LoVo (cell line): Measurements from ENCODE around the gene SHQ1.
A peak's percentile ranks its signal among the peaks of the same experiment; 100 is the strongest.

Experiments used
- DNase-seq: peaks from one replicate; pipeline ENCODE4 v3.0.0-alpha.2; 2016; ENCODE audit warnings: low spot score

The SHQ1 gene

DNA sequence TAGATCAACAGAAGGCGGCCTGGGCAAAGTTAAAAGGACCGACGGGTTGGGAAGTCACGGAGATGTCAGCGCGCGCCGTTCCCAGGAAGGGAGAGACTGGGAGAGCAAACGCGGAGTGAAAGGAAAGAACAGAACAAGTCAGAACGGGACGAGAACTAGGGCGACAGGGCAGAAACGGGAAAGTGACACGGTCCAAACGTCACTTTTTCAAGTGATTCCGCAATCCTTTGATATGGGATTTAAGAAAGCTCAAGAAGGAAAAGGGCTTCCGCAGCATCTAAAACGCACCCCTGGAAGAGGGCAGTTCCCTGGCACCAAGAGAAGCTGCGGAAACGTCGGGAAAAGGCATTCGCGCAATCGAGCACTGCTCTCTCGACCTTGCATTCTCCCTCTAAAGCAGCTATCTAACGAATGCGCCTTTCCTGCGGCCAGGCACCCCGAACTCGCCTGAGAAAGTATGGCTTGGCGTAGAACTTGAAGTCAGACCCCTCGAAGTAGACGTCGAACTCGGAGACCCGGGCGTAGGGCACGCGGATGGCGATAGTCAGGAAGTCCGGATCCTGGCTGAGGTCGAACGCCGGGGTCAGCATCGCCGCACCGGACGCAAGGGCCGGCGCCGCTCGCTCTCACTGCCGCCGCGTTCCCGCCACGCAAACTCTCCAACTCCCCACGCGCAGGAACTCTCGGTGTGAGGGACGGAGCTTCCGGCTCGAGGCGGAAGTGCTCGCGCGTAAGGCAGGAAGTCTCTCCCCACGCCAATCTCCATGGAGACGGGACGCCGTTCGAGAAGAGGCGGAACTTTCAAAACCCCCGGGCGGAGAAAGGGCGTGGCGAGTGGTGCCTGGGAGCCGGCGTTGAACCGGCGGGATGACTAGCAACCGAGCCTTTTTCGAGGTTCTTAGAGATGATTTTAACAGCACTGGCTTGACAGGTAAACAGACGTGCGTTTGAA is at the start of gene SHQ1:
Gene SHQ1 (minus strand): TSS at position 695 of the 952 bp plus-strand sequence. CDS start 105 bp downstream, at position 590.
- peak; percentile 92 for DNase-seq

DNA sequence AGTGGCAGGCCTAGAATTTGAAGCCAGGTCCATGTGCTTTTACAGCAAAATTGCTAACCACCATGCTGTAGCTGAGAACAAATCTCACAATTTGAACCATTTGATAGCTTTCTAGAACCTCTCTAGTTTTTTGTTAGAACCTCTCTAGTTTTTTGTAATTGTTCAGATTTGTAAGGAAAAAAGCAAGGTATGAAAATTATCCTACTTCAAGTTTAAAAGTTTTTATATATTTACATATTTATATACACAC is 49.4 kb upstream of the SHQ1 start:
- DNase-seq = no peak

DNA sequence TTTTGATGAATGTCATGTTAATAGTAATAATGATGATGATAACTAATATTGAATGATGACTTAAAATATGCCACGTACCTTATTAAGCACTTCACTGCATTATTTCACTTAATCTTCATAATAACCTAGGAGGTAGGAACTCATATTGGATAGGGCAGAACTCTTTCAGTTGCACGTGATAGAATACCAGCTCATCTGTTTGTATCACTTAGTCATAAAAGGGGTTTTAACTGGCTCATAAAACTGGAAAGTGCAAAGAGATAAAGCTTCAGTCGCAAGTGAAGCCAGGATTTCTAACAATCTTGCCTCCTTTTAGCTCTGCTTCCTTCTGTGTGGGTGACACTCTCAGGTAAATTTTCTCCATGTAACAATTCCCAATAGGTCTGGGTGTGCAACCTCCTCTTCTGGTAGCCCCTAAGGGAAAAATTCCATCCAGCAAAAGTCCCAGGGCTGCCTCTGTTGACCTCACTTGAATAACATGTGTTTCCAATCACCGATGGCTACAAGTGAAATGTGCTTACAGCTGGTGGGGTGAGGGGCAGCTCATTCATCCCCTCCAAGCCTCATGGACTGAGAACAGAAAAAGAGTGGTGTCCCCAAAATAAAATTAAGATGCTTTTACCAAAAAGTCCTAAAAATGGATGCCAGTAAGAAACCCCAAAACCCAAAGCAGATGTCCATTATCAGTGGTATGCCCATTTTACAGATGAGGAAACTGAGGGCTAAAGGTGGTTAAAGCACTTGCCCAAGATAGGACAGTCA is 48.9 kb upstream of the SHQ1 start:
- DNase-seq = no peak

DNA sequence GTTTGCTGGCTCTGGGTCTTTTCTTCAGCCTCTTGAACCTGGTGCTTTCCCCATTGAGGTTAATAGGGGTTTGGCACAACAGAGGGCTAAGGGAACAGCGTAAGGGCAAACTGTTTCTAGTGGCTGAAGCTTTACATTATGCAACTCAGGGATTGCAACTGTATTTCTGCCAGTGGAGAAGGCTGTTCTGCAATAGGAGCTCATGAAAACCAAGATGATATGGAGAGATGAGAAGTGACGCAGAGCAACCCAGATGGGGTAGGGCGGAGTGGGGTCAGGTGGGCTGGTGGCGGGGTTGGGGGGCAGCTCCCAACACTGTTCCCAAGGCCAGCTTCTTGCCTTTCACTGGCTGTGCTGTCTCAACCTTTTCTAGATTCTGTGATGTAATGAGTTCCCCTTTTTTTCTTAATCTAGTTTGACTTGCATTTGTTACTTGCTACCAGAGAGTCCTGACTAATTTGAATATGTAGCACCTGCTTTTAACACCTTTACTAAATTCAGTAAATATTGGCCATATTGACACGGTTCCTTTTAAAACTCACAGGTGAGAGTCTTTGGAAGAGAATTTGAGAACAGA is 46.8 kb upstream of the SHQ1 start:
- no peak for DNase-seq

DNA sequence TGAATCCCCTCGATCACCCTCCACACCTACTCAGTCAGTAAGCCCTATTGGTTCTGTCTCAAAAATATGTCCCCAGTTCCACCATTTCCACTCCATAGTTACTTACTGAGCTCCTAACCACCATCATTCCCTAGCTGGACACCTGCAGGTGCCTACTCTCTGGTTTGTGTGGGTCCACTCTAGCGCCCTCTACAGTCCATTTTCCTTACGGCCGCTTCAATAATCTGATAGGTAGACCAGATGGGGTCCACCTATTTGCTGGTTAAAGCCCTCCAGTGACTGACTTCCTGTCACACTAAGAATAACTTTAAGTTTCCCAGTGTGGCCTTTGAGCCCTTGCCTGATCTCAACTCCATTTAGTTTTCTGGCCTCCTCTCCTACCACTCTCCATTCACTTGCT is 44.6 kb upstream of the SHQ1 start:
- no peak for DNase-seq

DNA sequence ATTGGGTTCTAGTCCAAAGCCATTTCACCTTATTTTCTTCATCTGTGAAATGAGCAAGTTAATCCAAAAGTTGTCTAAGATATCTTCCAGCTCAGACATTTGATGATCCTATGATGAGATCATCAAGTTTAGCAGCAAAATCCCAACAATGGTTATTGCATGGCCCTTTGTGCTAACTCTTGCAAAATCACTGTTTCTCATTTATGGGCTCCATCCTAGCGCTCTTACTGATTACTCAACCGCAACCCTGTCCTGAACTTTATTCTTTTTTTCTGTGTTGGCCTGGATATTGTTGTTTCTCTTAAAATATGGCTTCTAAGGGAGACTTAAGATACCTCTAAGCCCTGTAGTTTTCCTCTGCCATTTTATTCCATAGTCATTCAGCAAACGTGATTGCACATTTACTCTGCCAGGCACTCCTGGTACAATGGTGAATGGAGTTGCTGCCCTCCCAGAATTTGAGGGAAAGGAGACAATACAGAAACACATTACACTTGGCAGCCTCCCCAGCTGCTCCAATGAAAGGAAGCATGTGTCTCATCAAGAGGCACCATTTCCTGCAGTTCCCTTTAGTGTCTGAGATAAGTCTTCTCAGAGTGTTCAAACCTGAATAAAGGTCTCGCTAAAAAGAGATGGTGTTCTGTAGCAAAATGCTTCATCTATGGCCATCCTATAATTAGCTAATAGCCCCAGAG is 44.0 kb upstream of the SHQ1 start:
- DNase-seq = no peak

DNA sequence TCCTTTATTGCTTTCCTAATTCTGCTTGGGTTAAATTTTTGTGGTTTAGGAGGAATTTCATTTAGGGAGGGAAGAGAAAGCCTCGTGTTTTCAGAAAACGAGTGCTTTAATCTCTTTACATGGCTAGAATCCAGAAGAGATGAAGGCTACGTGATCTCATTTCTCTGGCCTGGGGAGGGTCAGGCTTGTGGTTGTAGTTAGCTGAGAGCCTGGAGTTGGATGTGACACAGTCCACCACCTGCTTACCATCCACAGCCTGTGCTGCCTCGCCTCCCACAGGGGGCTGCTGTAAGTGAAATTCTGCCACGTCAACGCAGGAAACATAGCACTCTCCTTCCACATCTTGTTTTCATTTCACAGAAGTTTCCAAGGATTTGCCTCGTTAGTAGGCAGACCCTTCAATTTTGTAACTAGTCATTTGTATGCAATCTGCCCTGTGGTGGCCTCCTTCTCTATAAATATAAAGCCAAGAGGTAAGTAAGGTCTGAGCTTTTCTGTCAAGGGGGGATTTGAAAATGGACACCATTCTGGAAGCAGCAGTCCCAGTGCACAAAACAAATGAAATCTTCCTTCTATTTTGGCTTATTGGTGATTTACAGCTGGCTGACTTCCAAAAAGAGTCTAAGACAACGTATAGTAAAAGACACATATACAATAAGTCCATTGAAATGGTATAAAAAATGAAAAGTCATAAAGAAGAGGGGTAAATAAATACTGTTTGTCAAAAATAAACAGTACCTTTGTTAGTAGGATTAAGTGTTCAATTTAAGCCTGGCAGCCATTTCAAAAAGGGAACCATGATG is 43.0 kb upstream of the SHQ1 start:
- peak; percentile 47 for DNase-seq

DNA sequence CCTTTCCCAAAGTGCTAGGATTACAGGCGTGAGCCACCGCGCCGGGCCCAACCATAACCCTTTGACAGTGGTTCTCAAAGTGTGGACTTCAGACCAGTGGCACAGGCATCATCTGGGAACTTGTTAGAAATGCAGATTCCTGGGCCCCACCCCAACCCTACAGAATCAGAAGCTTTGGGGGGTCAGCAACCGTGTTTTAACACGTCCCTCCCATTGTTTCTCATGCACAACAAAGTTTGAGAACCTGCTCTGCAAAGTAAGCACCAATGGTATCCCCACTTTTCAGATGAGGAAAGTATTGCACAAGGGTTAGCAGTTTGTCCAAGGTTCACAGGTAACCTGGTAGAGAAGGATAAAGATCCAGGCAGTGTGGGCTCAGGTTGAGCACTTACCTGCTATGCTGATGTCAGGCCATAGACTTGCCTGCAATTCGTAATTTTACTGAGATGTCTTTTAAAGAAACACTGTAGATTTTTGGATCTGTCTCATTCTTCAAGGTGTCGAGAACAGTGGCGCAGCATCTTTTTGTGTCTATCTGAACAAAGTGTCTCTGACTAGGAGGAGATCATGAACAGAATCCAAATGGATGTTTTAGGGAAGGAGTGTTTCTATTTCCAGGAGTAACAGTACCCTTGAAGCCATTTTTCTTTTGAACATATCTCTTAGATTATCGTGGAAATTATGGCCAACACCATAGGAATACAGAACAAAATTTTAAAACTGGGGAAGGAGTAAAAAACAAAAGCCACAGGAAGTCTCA is 42.1 kb upstream of the SHQ1 start:
- no peak for DNase-seq

DNA sequence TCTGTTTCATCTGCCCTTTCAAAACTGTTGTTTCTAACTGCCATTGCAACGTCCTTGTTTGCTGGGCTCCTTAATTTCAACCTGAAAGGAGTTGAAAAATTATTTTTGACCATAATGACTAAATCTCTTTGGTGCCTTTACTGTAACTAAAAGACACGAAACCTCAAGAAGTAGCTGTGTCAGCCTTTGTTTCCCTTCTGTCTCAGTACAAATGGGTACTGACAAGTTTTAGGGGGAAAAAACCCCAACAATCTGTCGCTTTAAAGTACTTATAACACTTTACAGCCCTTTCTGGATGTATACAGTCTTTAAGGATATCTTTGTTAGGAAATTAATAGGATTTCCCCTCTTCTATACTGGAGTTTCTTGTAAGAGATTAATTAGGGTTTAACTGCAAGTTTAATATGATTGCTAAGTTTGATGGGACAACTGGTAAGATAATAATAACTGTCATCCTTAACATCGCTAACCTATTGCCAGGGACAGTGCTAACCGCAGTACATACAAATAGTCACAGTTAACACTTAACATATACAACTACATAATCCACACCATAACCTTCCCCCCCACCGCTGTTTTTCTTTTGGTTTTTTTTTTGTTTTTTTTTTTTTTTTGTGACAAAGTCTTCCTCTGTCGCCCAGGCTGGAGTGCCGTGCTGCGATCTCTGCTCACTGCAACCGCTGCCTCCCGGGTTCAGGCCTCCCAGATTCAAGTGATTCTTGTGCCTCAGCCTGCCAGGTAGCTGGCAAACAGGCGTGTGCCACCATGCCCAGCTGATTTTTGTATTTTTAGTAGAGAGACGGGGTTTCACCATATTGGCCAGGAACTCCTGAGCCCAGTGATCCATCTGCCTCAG is 41.3 kb upstream of the SHQ1 start:
- DNase-seq = no peak

DNA sequence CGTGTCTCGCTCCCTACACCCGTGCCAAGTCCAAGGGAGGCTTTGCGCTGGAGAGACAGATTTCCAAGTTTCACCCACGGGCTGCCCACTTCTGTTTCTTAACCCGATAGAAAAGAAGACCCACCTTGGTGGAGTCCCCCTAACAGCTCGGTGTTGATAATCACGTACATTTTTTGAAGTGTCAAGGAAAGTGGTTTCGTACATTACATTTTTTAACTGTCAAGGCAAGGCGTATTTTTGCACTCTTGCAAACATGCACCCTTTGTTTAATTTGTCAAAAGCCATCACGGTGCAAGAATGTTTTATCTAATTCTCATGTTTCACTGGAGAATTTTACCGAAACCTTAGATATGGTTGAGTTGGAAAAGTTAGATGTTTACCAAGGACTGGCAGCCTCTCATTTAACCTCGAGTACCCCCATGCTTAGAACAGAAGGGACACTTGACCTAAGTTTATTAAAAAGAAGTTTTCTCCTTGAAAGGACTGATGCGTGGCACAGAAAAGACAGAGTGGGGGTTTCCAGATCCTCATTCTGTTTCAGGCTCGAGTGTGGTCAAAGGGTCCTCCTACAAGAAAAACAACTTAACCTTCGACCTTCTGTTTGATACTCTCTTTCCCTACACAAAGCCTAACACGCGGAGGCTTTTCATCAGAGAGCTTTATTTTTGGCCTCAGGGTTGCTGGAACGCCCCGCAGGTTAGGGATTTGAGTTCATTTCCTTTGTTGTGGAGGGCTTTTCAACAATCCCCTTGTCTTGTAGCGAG is 40.5 kb upstream of the SHQ1 start:
- no peak for DNase-seq

DNA sequence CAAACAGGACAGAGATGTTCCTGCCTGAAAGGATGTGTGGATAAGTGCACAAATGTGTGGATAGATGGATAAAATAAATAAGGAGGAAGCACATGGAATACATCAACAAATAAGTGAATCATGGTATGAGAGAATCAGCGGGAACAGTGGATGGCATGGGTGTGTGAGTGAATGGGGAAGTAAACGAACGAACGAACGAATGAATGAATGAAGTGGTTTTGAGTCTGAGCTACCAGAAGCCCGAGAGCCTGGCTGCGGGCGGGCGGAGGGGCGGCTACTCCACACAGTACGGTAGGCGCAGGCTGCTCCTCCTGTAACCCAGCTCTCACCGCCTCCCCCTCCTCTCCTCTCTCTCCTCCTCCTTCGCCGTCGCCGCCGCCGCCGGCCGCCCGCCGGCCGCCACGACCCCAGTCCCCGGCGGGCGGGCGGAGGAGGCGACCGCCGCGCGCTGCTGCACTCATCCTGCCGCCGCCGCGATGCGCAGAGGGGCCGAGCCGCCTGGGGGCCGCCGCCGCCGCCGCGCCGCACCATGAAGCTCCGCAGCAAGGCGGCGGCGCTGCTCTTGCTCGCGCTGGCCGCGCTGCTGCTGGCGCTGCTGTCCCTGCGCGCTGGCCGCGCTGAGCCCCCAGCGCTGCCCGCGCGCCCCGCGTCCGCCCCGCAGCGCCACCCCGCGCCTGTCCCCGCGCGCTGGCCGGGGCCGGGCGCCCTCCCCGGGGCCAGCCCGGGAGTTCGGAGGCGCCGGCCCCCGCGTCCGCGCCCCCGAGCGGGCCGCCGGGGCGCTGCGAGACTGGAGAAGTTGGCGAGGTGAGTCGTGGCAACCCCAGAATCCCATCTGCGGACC is 39.7 kb upstream of the SHQ1 start, which contains the start of gene GXYLT2:
Gene GXYLT2 (plus strand): TSS at position 342 of the 841 bp plus-strand sequence. CDS start 188 bp downstream, at position 530.
- DNase-seq = peak; percentile 70

DNA sequence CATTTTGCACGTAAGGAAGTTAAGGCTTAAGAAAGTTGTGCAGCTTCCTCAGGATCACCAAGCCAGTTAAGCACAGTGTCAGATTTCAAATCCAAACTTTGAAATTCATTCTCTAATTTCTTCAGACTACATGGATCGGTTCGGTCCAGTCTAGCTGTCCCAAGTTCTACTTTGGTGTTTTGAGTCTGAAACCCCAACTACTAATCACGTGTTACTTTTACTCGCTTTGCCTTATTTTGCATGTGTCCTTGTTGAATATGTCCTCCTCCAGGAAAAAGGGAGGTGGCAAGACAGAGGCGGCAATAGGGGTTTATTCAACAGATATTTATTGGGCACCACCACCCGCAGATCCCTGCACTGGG is 39.1 kb upstream of the SHQ1 start:
- no peak for DNase-seq

DNA sequence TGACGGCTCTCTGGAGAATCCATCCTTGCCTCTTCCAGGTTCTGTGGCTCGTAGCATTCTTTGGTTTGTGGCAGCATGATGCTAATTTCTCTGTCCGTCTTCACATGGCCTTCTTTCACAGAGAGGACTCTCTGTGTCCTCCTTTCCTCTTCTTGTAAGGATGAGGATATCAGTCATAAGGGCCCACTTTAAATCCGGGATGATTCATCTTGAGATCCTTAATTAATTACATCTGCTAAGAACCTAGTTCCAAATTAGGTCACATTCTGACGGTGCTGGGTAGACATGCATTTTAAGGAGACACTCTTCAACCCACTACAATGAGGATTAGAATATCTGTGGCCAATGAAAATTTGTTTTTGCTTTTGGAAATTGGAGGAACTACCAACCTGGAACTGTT is 23.9 kb upstream of the SHQ1 start:
- no peak for DNase-seq

DNA sequence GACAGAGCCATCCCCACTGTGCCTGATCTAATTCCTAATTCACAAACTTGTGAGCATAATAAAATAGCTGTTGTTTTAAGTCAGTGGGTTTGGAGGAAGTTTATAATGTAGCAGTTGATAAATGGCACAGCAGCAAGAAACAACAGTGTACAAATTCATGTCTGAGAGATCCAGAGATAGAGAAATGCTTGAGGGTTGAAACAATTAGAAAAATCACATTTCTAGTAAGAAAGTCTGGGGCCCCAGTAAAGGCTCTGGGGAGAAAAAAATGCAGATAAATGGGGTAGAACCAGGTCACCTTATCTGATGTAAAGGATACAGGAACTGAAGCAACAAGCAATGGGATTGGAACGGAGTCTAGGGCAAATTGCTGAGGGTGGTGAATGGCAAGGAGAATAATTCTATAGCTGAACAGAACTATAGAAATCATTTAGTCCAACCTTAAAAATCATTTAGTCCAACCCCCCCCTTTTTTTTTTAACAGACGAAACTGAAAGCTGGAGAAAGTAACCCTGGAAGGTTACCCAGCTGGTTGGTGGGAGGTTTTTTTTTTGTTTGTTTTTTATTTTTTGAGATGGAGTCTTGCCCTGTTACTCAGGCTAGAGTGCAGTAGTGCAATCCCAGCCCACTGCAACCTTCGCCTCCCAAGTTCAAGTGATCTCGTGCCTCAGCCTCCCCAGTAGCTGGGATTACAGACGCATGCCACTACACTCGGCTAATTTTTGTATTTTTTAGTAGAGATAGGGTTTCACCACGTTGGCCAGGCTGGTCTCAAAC is 14.3 kb upstream of the SHQ1 start:
- no peak for DNase-seq

DNA sequence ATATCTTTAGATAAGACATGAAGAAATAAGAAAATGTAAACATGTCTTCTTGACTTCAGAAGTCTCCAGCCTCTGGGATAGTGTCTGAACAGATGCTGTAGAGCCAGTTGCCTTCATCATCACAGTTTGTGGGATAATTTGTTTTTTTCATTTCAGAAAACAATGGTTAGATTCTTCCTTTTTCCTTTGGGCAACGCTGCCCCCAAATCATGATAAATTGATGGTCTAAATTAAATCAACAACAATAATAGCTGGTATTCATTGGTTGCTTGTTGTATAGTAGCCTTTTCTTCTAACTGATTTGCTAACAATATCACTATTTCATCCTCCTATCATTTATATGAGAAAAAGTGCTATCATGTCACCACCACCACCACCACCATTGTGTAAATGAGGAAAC is 12.6 kb upstream of the SHQ1 start:
- no peak for DNase-seq

DNA sequence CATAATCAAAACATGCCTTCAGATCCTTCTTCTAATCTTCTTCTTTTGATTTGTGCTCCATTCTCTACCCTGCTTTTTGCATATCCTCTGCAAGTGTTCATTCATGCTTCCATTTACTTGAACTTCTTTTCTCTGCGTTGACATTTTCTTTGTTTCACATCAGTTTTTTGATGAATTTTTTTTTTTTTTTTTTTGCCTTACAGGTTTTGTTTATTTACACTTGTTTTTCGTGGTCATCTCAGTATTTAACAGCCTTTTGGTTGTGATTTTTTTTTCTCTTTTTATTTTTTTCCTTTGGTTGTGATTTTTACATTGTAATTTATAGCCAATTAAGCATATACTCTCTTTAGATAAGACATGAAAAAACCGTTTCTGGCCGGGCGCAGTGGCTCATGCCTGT is 11.8 kb upstream of the SHQ1 start:
- DNase-seq = no peak

DNA sequence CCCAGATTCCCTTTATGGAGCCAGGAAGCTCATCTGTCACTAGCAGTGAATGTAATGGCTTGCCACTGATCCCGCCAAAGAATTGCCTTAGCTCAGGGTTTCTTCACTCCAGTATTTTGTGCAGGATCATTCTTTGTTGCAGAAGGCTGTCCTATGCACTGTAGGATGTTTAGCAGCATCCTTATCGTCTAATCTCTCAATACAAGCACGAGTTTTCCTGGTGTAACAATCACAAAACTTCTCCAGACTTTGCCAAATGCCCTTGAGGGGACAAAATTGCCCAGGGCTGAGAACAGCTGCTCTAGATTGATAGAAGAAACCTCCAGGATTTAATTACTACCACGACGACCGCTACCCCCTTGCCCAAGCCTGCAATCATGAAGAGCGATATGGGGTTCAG is 6.8 kb upstream of the SHQ1 start:
- no peak for DNase-seq
